Renal pelvis (tissue), 12 donors: Measurements from ENCODE around the gene MVD. TPM values are rescaled to one million over a fixed set of nuclear protein-coding genes. Genes with fewer than 3 reads are reported as not detected.
A peak's percentile ranks its signal among the peaks of the same experiment; 100 is the strongest.

Experiments
- DNase-seq: peaks from one replicate; pipeline ENCODE4 v3.0.0-alpha.2; 2013
- long read RNA-seq, 16 experiments: transcript quantifications; one replicate each; lab custom pipeline, GENCODE V29; 2026
- polyA plus RNA-seq, 3 donors: library from polyadenylated mRNA; unstranded; fragments of 120-200 nt; gene quantifications; one replicate each; pipeline ENCODE4 v1.2.1, GENCODE V29; 2013; ENCODE audit not compliant: insufficient read length in 3 of 3

MVD gene, protein sequence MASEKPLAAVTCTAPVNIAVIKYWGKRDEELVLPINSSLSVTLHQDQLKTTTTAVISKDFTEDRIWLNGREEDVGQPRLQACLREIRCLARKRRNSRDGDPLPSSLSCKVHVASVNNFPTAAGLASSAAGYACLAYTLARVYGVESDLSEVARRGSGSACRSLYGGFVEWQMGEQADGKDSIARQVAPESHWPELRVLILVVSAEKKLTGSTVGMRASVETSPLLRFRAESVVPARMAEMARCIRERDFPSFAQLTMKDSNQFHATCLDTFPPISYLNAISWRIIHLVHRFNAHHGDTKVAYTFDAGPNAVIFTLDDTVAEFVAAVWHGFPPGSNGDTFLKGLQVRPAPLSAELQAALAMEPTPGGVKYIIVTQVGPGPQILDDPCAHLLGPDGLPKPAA
- 10 to 100 TPM; 41.0 to 49.1 (median 41.4) TPM for polyA plus RNA-seq
- long read RNA-seq, donor 1, transcript MVD-201 (10 exons, 1,823 nt) = major isoform, 10 of 19 reads
- long read RNA-seq, donor 1, partial matches to known transcripts = 7 of 19 reads
- long read RNA-seq, donor 1, other reads (novel, unspliced or antisense) = 0 of 19 reads
- long read RNA-seq, donor 2, transcript MVD-201 (10 exons, 1,823 nt) = major isoform, 10 of 13 reads
- long read RNA-seq, donor 2, partial matches to known transcripts = 0 of 13 reads
- long read RNA-seq, donor 2, other reads (novel, unspliced or antisense) = 0 of 13 reads
- long read RNA-seq, donor 3, transcript MVD-201 (10 exons, 1,823 nt) = major isoform, 5 of 14 reads
- long read RNA-seq, donor 3, partial matches to known transcripts = 5 of 14 reads
- long read RNA-seq, donor 3, other reads (novel, unspliced or antisense) = 0 of 14 reads
- long read RNA-seq, donor 4, transcript MVD-201 (10 exons, 1,823 nt) = major isoform, 13 of 15 reads
- long read RNA-seq, donor 4, partial matches to known transcripts = 0 of 15 reads
- long read RNA-seq, donor 4, other reads (novel, unspliced or antisense) = 0 of 15 reads
- long read RNA-seq, donor 5, partial matches to known transcripts = 0 of 5 reads
- long read RNA-seq, donor 5, other reads (novel, unspliced or antisense) = 0 of 5 reads
- long read RNA-seq, donor 6, transcript MVD-201 (10 exons, 1,823 nt) = major isoform, 7 of 20 reads
- long read RNA-seq, donor 6, partial matches to known transcripts = 10 of 20 reads
- long read RNA-seq, donor 6, other reads (novel, unspliced or antisense) = 0 of 20 reads
- long read RNA-seq, donor 7, transcript MVD-201 (10 exons, 1,823 nt) = major isoform, 12 of 24 reads
- long read RNA-seq, donor 7, partial matches to known transcripts = 8 of 24 reads
- long read RNA-seq, donor 7, other reads (novel, unspliced or antisense) = 0 of 24 reads
- long read RNA-seq, donor 8, partial matches to known transcripts = 5 of 8 reads
- long read RNA-seq, donor 8, other reads (novel, unspliced or antisense) = 0 of 8 reads
- long read RNA-seq, donor 9, transcript MVD-201 (10 exons, 1,823 nt) = major isoform, 12 of 25 reads
- long read RNA-seq, donor 9, partial matches to known transcripts = 11 of 25 reads
- long read RNA-seq, donor 9, other reads (novel, unspliced or antisense) = 0 of 25 reads
- long read RNA-seq, donor 10, transcript MVD-201 (10 exons, 1,823 nt) = major isoform, 7 of 25 reads
- long read RNA-seq, donor 10, partial matches to known transcripts = 11 of 25 reads
- long read RNA-seq, donor 10, other reads (novel, unspliced or antisense) = 0 of 25 reads
- long read RNA-seq, donor 11, partial matches to known transcripts = 0 of 9 reads
- long read RNA-seq, donor 11, other reads (novel, unspliced or antisense) = 0 of 9 reads
- long read RNA-seq, donor 12, transcript MVD-201 (10 exons, 1,823 nt) = major isoform, 12 of 15 reads
- long read RNA-seq, donor 12, partial matches to known transcripts = 0 of 15 reads
- long read RNA-seq, donor 12, other reads (novel, unspliced or antisense) = 0 of 15 reads
- long read RNA-seq, donor 13, transcript MVD-201 (10 exons, 1,823 nt) = major isoform, 7 of 9 reads
- long read RNA-seq, donor 13, partial matches to known transcripts = 0 of 9 reads
- long read RNA-seq, donor 13, other reads (novel, unspliced or antisense) = 0 of 9 reads
- long read RNA-seq, donor 14 = 0 reads
- long read RNA-seq, donor 15 = 0 reads
- long read RNA-seq, donor 16, transcript MVD-201 (10 exons, 1,823 nt) = major isoform, 11 of 18 reads
- long read RNA-seq, donor 16, partial matches to known transcripts = 6 of 18 reads
- long read RNA-seq, donor 16, other reads (novel, unspliced or antisense) = 0 of 18 reads

DNA sequence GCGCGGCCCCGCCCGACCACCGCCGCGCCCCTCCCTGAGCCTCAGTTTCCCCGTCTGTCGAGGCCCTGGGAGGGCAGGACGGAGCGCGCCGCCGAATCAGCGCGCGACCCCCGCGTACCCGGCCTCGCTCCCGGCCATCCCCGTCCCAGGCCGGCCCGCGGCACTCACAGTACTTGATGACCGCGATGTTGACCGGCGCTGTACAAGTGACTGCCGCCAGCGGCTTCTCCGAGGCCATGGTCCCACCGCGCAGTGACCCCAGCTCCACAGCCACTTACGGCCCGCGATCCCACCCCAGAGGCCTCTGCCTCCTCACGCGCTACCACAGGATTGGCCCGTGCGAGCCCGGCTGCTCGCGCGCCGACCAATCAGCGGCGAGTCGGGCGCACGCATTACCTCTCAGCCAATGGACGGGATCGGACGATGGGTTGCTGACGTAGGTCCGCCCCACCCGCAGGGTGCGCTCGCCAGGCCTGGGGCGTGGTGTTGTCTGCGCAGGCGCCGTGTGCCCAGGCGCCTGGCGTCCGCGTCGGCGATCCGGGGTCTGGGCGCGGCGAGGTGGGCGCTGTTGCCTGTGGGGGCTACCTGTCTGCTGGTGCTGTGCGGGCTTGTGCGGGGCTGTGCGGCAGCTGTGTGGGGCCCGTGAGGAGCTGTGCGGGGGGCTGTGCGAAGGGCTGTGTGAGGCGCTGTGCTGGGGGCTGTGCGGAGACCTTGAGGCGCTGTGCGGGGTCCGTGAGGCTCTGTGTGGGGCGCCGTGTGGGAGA lies at the start of gene MVD:
Gene MVD (minus strand): TSS at position 249 of the 764 bp plus-strand sequence. CDS start 11 bp downstream, at position 238.
- peak; percentile 97 for DNase-seq

- DNase-seq = no peak
Measured at GRCh38 chr16:88712362-88712979, 49.6 kb upstream of the MVD start.

DNA sequence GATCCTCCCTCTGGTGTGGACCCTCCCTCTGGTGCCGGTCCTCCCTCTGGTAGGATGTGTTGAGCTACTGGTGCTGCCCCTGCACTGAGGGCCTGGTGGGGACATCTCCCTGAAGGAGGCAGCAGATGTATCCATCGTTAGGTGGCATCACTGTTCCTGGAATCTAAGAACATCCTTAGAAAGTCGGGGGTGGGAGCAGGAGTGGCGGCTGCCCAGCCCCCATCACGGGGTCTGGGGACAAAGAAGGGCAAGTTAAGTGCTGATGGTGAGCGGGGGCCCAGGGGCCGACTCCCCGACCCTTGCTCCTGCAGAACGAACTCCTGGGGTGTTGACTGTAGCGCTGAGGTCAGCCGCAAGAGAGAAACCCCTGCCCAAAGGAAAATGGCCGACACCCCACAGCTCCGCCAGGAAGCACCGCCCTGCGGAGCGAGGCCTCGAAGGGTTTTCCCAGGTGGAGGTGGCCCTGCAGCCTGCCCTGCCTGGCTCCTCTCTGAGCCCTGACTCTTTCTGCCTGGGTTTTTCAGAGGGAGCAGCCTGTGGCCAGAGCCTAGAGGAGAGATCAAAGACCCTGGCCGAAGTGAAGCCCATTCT lies 49.0 kb upstream of the MVD start:
- no peak for DNase-seq

DNA sequence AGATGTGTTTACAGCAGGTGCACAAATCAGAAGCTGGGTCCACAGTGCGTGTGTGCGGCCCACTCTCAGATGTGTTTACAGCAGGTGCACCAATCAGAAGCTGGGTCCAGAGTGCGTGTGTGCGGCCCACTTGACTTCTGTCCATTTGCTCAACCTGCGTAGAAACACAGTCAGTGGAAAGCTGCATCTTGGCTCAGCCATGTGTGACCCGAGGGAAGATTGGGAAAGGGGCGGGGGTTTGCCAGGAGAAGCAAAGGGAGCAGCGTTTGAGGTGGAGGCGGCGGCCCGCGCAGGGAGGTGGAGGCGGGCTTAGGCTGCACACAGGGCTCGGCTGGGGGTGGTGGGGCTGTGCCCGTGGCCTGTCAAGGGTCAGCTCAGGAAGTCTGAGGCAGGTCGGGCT lies 47.7 kb upstream of the MVD start:
- no peak for DNase-seq

- DNase-seq = no peak
Measured at GRCh38 chr16:88706965-88707826, 44.3 kb upstream of the MVD start.

DNA sequence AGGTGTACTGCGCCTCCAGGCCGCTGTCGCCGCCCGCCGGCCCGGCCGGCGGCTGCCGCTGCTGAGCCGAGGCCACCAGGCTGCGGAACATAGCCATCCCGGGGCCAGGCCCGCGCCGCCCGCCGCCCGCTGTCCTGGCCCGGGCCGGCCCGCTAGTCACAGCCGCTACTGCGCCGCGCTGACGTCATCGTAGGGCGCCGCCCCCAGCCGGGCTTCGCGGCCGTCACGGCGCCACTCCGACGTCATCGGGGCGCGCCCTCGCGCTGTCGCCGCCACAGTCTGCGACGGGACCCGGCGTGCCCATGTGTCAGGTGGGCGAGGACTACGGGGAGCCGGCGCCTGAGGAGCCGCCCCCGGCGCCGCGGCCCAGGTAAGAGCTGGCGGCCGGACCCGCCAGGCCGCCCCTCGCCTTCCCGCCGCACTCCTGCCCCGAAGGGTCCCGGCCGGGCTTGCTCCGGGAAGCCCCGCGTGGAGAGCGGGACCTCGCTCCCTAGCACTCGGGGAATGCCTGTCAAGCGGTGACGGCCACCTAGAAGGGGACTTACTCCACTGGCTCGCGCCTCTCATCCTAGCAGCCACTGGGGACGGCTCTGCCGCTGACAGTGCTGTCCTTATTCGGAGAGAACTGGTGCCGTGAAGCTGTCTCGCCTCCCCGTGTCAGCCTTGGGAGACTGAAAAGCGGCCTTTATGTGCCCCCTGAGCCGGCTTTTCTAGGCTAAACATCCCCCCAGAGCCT lies 43.5 kb upstream of the MVD start, which contains the start of the genes CTU2 and RNF166:
Gene CTU2 (plus strand): TSS at position 275 of the 736 bp plus-strand sequence. CDS start 28 bp downstream, at position 303.
Gene RNF166 (minus strand): TSS at position 180 of the 736 bp plus-strand sequence. CDS start 83 bp downstream, at position 97.
- peak; percentile 85 for DNase-seq

- DNase-seq = no peak
Measured at GRCh38 chr16:88705801-88706228, 42.9 kb upstream of the MVD start.

- DNase-seq = no peak
Measured at GRCh38 chr16:88705076-88705684, 42.3 kb upstream of the MVD start.

- DNase-seq = no peak
Measured at GRCh38 chr16:88703486-88704309, 40.8 kb upstream of the MVD start.

- DNase-seq = no peak
Measured at GRCh38 chr16:88702371-88703210, 39.7 kb upstream of the MVD start.

DNA sequence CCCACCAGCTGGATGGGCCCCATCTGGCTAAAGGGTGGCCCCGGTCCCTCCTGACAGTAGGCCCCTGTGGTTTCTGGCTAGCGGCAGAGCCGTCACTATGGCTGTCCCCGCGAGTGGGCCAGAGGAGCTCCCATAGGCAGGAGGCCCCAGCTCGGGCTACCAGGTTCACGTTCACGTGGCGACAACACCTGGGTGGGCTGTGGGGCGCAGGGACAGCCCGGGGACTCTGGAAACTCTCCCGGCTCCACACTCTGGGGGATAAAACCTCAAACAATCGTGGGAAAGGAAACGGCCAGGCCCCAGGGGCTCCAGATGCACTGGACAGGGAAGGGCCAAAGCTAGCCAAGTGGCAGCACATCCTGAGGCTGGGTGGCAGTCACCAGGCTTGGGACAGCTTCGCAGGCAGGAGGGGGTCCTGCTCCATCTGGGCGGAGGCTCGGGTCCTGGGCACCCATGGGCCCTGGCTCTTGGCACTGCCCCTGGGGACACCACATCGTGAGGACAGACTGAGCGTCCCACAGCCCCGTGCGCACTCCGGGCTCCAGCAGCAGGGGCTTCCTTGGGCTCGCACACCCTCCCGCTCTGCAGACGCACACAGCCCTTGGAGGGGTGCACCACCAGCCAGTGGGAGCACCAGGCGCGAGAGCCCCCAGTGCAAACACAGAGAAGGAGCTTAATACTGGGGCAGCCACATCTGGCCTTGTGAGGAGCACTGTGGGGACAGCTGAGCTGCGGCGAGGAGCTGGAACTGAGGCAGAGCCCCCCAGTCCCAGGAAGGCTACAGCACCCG lies 38.9 kb upstream of the MVD start:
- DNase-seq = no peak

GRCh38 chr16:88700636-88701482 lies 38.0 kb upstream of the MVD start:
- DNase-seq = peak; percentile 60
